CD4-positive, alpha-beta T cell (primary cell): ENCODE data around the gene BMS1. TPM values are rescaled to one million over a fixed set of nuclear protein-coding genes. Genes with fewer than 3 reads are reported as not detected.

Experiments
- ATAC-seq: fragments of 200-7000 bp; cut with Tn5 transposase; one replicate; pipeline ENCODE4 v1.10.0; 2022; ENCODE audit warnings: mild to moderate bottlenecking; ENCODE audit not compliant: poor library complexity
- CTCF ChIA-PET: fragments of 350-600 bp; sonication (Branson Sonifier 250); formaldehyde crosslinking; loops from one replicate; lab custom pipeline; 2021; ENCODE audit warnings: antibody characterized with exemption, inconsistent platforms; lab: Charles Lee
- POLR2A ChIA-PET: fragments of 350-600 bp; sonication (Branson Sonifier 250); formaldehyde crosslinking; loops from one replicate; lab custom pipeline; 2021; ENCODE audit warnings: antibody characterized with exemption, inconsistent platforms; lab: Charles Lee
- DNase-seq, 14 experiments: peaks; one replicate each; pipeline ENCODE4 v3.0.0-alpha.2; 2013 to 2020; ENCODE audit warnings: mixed read lengths in 2 of 14
- H3K27ac ChIP-seq, 2 donors: one replicate each; pipeline versions ENCODE4 v1.5.1 to v1.7.0; 2013; ENCODE audit warnings: low read length in 2 of 2, low read depth in 1 of 2, mild to moderate bottlenecking in 1 of 2
- H3K27me3 ChIP-seq, 2 experiments: 1 replicate in 1 of 2; 2 replicates in 1 of 2; pipeline versions ENCODE4 v1.6.1 to v1.7.0; 2013; ENCODE audit warnings: low read length in 2 of 2, control low read depth in 1 of 2, mild to moderate bottlenecking in 1 of 2, moderate library complexity in 1 of 2; ENCODE audit not compliant: insufficient read depth in 2 of 2, control insufficient read depth in 1 of 2
- H3K36me3 ChIP-seq: one replicate; pipeline ENCODE4 v1.6.1; 2013; ENCODE audit warnings: low read length, control low read depth; ENCODE audit not compliant: insufficient read depth
- H3K4me1 ChIP-seq: one replicate; pipeline ENCODE4 v1.6.1; 2013; ENCODE audit warnings: low read length, control low read depth; ENCODE audit not compliant: insufficient read depth
- H3K4me3 ChIP-seq: one replicate; pipeline ENCODE4 v1.5.1; 2013; ENCODE audit warnings: mild to moderate bottlenecking, low read length, moderate library complexity
- H3K9me3 ChIP-seq, 2 experiments: 1 replicate in 1 of 2; 2 replicates in 1 of 2; pipeline versions ENCODE4 v1.6.1 to v1.7.0; 2013; ENCODE audit warnings: low read length in 2 of 2, mild to moderate bottlenecking in 2 of 2, control low read depth in 1 of 2, moderate library complexity in 1 of 2; ENCODE audit not compliant: control insufficient read depth in 1 of 2, insufficient read depth in 1 of 2
- H3K27ac Mint-ChIP-seq: one replicate; pipeline ENCODE4 v1.8.0; 2020; ENCODE audit warnings: mixed read lengths
- H3K27me3 Mint-ChIP-seq: one replicate; pipeline ENCODE4 v1.8.0; 2021; ENCODE audit warnings: mixed read lengths
- H3K36me3 Mint-ChIP-seq: one replicate; pipeline ENCODE4 v1.8.0; 2021; ENCODE audit warnings: low read depth, mixed read lengths
- H3K4me1 Mint-ChIP-seq: one replicate; pipeline ENCODE4 v1.8.0; 2021; ENCODE audit warnings: low read depth, mixed read lengths
- H3K4me3 Mint-ChIP-seq: one replicate; pipeline ENCODE4 v1.8.0; 2020; ENCODE audit warnings: mild to moderate bottlenecking, mixed read lengths
- H3K9me3 Mint-ChIP-seq: one replicate; pipeline ENCODE4 v1.8.0; 2020; ENCODE audit warnings: mixed read lengths
- intact Hi-C, 2 experiments: fragments of 100-400 bp; cut with DNase I in 1 of 2; cut with micrococcal nuclease in 1 of 2; formaldehyde crosslinking; loops; one replicate each; pipeline versions ENCODE4 v1.15.1 to v1.9.0; 2023 to 2025; cut with DNase I, micrococcal nuclease
- total RNA-seq, 174 experiments: library from RNA in 2 of 174; stranded (reverse) in 2 of 174; gene quantifications; one replicate each; pipeline ENCODE4 v1.2.3 and lab custom pipeline; 2021 to 2026
- TF ChIP-seq, protein P1 (sequence below): fragments of 200-600 bp; IDR thresholded peaks from one replicate; pipeline ENCODE4 v1.8.0; 2022; ENCODE audit warnings: antibody characterized with exemption, mild to moderate bottlenecking

BMS1 gene
- total RNA-seq, 2 experiments from 2014 or later = 13.8 to 15.3 TPM

DNA sequence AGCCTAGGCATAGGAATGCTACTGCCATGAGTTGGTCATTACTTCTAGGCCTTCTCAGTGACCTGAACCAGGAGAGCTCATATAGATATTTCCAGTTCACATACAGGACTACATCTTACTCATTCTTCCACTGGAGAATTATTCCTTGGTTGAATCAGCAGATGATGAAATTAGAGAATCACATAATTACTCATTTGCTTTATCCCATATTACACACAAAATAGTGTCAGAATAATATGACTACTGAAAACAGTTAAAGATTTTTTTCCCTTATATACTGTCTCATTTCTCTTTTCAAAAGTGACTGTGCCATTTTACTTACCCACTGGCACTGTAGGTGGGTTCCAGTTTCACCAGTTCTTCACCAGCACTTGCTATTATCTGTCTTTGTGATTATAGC, 18.5 kb downstream of the BMS1 start:
- H3K4me1 Mint-ChIP-seq = peaks cover 23% of the 10 kb centered on the region
- ChIA-PET CTCF (no interaction called here), POLR2A (no interaction called here)
- H3K4me3 Mint-ChIP-seq = no peak overlapping the region
- no peak for ATAC-seq
- intact Hi-C loops = no loop called here
- no peaks in the 10 kb centered on the region for H3K9me3 Mint-ChIP-seq
- H3K9me3 ChIP-seq = no peaks in the 10 kb centered on the region
- H3K36me3 Mint-ChIP-seq = peaks cover 100% of the 10 kb centered on the region
- no peak overlapping the region for H3K27ac ChIP-seq
- peaks cover 86% of the 10 kb centered on the region for H3K36me3 ChIP-seq
- no peak overlapping the region for H3K27ac Mint-ChIP-seq
- no peaks in the 10 kb centered on the region for H3K27me3 ChIP-seq
- TF ChIP-seq, protein P1, sequence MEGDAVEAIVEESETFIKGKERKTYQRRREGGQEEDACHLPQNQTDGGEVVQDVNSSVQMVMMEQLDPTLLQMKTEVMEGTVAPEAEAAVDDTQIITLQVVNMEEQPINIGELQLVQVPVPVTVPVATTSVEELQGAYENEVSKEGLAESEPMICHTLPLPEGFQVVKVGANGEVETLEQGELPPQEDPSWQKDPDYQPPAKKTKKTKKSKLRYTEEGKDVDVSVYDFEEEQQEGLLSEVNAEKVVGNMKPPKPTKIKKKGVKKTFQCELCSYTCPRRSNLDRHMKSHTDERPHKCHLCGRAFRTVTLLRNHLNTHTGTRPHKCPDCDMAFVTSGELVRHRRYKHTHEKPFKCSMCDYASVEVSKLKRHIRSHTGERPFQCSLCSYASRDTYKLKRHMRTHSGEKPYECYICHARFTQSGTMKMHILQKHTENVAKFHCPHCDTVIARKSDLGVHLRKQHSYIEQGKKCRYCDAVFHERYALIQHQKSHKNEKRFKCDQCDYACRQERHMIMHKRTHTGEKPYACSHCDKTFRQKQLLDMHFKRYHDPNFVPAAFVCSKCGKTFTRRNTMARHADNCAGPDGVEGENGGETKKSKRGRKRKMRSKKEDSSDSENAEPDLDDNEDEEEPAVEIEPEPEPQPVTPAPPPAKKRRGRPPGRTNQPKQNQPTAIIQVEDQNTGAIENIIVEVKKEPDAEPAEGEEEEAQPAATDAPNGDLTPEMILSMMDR = no peak
- no peaks in the 10 kb centered on the region for H3K4me1 ChIP-seq
- DNase-seq = no peak
- no peak overlapping the region for H3K4me3 ChIP-seq
- H3K27me3 Mint-ChIP-seq = no peaks in the 10 kb centered on the region

DNA sequence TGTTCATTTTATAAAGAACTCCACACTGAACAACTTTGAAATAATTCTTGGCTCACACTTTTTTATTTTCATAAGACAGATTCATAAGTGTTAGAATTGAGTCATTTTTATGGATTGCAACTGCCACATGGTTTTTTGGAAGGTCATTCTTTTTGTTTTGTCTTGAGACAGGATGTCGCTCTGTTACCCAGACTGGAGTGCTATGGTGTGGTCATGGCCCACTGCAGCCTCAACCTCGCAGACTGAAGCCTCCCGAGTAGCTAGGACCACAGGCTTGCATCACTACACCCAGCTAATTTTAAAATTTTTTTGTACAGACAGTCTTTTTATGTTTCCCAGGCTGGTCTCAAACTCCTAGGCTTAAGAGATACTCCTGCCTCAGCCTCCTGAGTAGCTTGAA, 20.3 kb downstream of the BMS1 start:
- H3K9me3 ChIP-seq = no peaks in the 10 kb centered on the region
- H3K4me3 ChIP-seq = no peak overlapping the region
- ChIA-PET CTCF (no interaction called here), POLR2A (interaction anchor here (1.2 kb wide), 1 partner anchor 20 kb away, joined by 4 read pairs; the partner anchor contains the start of gene BMS1)
- ATAC-seq (no peak), DNase-seq (no peak)
- peaks cover 81% of the 10 kb centered on the region for H3K36me3 ChIP-seq
- Mint-ChIP-seq H3K9me3 (no peaks in the 10 kb centered on the region), H3K27me3 (no peaks in the 10 kb centered on the region), H3K4me1 (peaks cover 18% of the 10 kb centered on the region), H3K27ac (no peak overlapping the region), H3K4me3 (no peak overlapping the region), H3K36me3 (peaks cover 99% of the 10 kb centered on the region)
- intact Hi-C loops = no loop called here
- H3K4me1 ChIP-seq = no peaks in the 10 kb centered on the region
- H3K27me3 ChIP-seq = no peaks in the 10 kb centered on the region
- H3K27ac ChIP-seq = no peak overlapping the region
- TF ChIP-seq, protein P1 = no peak

DNA sequence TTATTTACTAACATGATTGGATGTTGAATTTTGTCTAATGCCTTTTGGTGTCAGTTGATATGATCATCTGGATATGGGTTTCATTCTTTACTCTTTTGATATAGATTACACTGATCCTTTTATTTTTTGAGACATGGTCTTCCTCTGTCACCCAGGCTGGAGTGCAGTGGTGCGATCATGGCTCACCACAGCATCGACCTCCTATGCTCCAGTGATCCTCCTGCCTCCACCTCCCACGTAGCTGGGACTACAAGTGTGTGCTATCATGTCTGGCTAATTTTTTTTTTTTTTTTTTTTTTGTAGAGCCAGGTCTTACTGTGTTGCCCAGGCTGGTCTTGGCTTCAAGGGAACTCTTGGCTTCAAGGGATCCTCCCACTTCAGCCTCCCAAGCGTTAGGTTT, 27.1 kb downstream of the BMS1 start:
- H3K27ac Mint-ChIP-seq = no peak overlapping the region
- ChIA-PET POLR2A (no interaction called here), CTCF (no interaction called here)
- intact Hi-C loops = no loop called here
- H3K4me1 Mint-ChIP-seq = peaks cover 28% of the 10 kb centered on the region
- ATAC-seq (no peak), DNase-seq (no peak)
- H3K36me3 Mint-ChIP-seq = peaks cover 96% of the 10 kb centered on the region
- peaks cover 5% of the 10 kb centered on the region for H3K9me3 Mint-ChIP-seq
- Histone ChIP-seq H3K27ac (no peak overlapping the region), H3K4me1 (no peaks in the 10 kb centered on the region), H3K9me3 (peaks cover 0 to 3% of the 10 kb centered on the region in 2 experiments), H3K27me3 (no peaks in the 10 kb centered on the region), H3K4me3 (no peak overlapping the region), H3K36me3 (peaks cover 45% of the 10 kb centered on the region)
- no peaks in the 10 kb centered on the region for H3K27me3 Mint-ChIP-seq
- no peak overlapping the region for H3K4me3 Mint-ChIP-seq
- TF ChIP-seq, protein P1 = no peak
